LNCAP (cell line): ENCODE data around the gene TMEM39A.

Source experiments
- TF ChIP-seq, protein P1 (sequence below): fragments of 450-650 bp; IDR thresholded peaks from 2 replicates; pipeline ENCODE4 v1.5.1; 2017; ENCODE audit warnings: mild to moderate bottlenecking

TMEM39A gene

GRCh38 chr3:119498186-119499011 lies 35.0 kb upstream of the TMEM39A start, which contains the start of gene TIMMDC1:
Gene TIMMDC1 (plus strand): TSS chr3:119498547. CDS start chr3:119498734, 187 bp downstream.
- TF ChIP-seq, protein P1, sequence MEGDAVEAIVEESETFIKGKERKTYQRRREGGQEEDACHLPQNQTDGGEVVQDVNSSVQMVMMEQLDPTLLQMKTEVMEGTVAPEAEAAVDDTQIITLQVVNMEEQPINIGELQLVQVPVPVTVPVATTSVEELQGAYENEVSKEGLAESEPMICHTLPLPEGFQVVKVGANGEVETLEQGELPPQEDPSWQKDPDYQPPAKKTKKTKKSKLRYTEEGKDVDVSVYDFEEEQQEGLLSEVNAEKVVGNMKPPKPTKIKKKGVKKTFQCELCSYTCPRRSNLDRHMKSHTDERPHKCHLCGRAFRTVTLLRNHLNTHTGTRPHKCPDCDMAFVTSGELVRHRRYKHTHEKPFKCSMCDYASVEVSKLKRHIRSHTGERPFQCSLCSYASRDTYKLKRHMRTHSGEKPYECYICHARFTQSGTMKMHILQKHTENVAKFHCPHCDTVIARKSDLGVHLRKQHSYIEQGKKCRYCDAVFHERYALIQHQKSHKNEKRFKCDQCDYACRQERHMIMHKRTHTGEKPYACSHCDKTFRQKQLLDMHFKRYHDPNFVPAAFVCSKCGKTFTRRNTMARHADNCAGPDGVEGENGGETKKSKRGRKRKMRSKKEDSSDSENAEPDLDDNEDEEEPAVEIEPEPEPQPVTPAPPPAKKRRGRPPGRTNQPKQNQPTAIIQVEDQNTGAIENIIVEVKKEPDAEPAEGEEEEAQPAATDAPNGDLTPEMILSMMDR, result no peak

DNA sequence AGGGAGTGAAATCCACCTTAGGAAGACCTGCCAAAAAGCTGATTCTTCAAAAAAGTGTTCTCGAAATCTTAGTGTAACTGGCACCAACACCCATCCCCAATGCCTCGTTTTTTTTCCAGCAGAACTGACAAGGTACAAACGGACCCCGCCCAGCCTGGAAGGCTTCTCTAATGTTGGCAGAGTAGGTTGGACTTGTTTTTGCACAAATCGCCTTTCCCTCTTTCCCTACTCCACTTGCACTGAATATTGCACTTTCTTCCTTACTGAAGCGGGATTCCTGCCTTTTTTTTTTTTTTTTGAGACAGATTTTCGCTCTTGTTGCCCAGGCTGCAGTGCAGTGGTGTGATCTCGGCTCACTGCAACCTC lies 34.4 kb upstream of the TMEM39A start:
- TF ChIP-seq, protein P1, result no peak

DNA sequence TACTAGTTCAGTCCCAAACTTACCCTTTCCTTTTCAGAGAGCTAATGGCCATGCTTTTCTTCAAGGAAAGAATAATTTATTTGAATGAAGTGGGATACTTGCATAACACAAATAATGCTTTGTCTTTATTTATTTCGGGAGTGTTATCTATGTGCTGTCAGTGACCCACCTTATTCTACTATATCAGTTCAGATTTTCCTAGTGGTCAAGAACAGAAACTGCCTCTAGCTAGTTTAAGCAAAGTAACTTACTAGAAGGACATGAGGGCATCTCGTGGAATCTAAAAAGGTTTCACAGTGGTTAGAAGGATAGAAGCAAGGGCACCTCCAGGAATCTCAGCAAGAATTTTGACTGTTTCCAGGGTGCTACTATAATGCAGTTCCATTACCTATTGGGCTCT lies 31.2 kb upstream of the TMEM39A start:
- TF ChIP-seq, protein P1, result no peak

GRCh38 chr3:119492810-119493209 lies 29.4 kb upstream of the TMEM39A start:
- TF ChIP-seq, protein P1, result no peak

- TF ChIP-seq, protein P1, result no peak
Observed at GRCh38 chr3:119492128-119492527, 28.7 kb upstream of the TMEM39A start.

DNA sequence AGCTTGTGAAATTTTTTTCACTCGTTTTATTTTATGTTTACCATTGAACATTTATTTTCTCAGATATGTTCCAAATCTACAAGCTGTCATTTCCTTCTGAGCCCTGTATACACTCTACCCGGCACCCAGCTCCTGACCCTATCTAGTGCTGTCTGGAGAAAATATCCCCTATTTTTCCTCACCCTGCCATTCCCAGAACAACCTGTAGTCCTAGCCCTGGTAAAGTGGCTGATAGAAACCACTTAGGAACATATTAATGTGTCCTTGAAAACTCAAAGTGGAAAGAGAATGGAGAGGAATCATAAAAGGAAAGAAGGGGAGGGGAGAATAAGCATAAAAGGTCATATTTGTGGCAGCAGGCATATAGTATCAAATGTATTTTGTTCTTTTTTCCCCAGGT lies 26.7 kb upstream of the TMEM39A start:
- TF ChIP-seq, protein P1, result no peak

- TF ChIP-seq, protein P1, result no peak
Observed at GRCh38 chr3:119485563-119485962, 22.1 kb upstream of the TMEM39A start.
